HepG2 (cell line): ENCODE data around the gene KRTAP12-2. TPM values are rescaled to one million over a fixed set of nuclear protein-coding genes. Genes with fewer than 3 reads are reported as not detected.

Source experiments
- ATAC-seq: fragments of 200-7000 bp; cut with Tn5 transposase; 3 replicates; pipeline ENCODE4 v1.9.1; 2020; ENCODE audit warnings: mild to moderate bottlenecking, moderate library complexity
- BruUV-seq: library from RNA; stranded (reverse); fragments of 400-500 nt; replicated peaks from 2 replicates; lab custom pipeline; 2021; lab: Mats Ljungman, UMichigan
- CTCF ChIA-PET: fragments of 300-600 bp; formaldehyde crosslinking; extraction: SDS; loops from one replicate; lab custom pipeline; 2021; ENCODE audit warnings: low total read pairs, inconsistent platforms, low intra/inter-chr PET ratio; lab: Yijun Ruan, JAX
- POLR2A ChIA-PET: fragments of 350-600 bp; sonication (Branson Sonifier 250); formaldehyde crosslinking; loops from one replicate; lab custom pipeline; 2020; ENCODE audit warnings: antibody characterized with exemption, inconsistent platforms; lab: Yijun Ruan, JAX
- DNase-seq: peaks from one replicate; pipeline ENCODE4 v3.0.0-alpha.2; 2015; ENCODE audit warnings: low spot score
- FAIRE-seq: peaks from 3 replicates; lab custom pipeline; 2011; peaks lifted over from hg19 to GRCh38; lab: Jason Lieb, UNC
- H2AFZ ChIP-seq: one replicate; pipeline ENCODE4 v1.6.1; 2011; ENCODE audit warnings: low read length, inconsistent platforms
- H3K27ac ChIP-seq: fragments of 300-600 bp; 3 replicates; pipeline ENCODE4 v1.8.0; 2011; ENCODE audit warnings: mixed run types, mild to moderate bottlenecking, mixed read lengths, low read length, inconsistent platforms; ENCODE audit not compliant: insufficient read depth; ENCODE audit errors: extremely low read length
- H3K27me3 ChIP-seq, 2 experiments: fragments of 200-600 bp in 1 of 2; 2 replicates in 1 of 2; 3 replicates in 1 of 2; pipeline versions ENCODE4 v1.6.0 to v1.8.0; 2011; ENCODE audit warnings: low read length in 2 of 2, mild to moderate bottlenecking in 2 of 2, moderate library complexity in 2 of 2, inconsistent platforms in 1 of 2; ENCODE audit not compliant: insufficient read depth in 2 of 2, control insufficient read depth in 1 of 2
- H3K36me3 ChIP-seq, 2 experiments: fragments of 200-600 bp in 1 of 2; replicated peaks in 1 of 2; 2 replicates in 1 of 2; 3 replicates in 1 of 2; pipeline versions ENCODE4 v1.5.1 to v1.8.0; 2011; ENCODE audit warnings: low read length in 2 of 2, inconsistent platforms in 1 of 2; ENCODE audit not compliant: insufficient read depth in 2 of 2, control insufficient read depth in 1 of 2
- H3K4me1 ChIP-seq: 2 replicates; pipeline ENCODE4 v1.5.1; 2012; ENCODE audit warnings: low read length, inconsistent platforms; ENCODE audit not compliant: insufficient read depth
- H3K4me2 ChIP-seq: 2 replicates; pipeline ENCODE4 v1.6.0; 2011; ENCODE audit warnings: low read depth, low read length, inconsistent platforms
- H3K4me3 ChIP-seq, 3 experiments: fragments of 200-600 bp in 1 of 3; sonication (generic), shearing (Covaris generic) in 1 of 3; replicated peaks in 1 of 3; 2 replicates each; pipeline ENCODE4 v1.5.1; 2011 to 2016; ENCODE audit warnings: low read length in 3 of 3, inconsistent platforms in 2 of 3, low read depth in 2 of 3, mild to moderate bottlenecking in 2 of 3, control low read depth in 1 of 3, mixed read lengths in 1 of 3; ENCODE audit not compliant: insufficient read depth in 1 of 3
- H3K79me2 ChIP-seq: one replicate; pipeline ENCODE4 v1.6.1; 2011; ENCODE audit warnings: low read length, inconsistent platforms; ENCODE audit not compliant: insufficient read depth
- H3K9ac ChIP-seq: 2 replicates; pipeline ENCODE4 v1.6.0; 2011; ENCODE audit warnings: mild to moderate bottlenecking, low read depth, low read length, inconsistent platforms; ENCODE audit not compliant: insufficient read depth
- H3K9me3 ChIP-seq: 2 replicates; pipeline ENCODE4 v1.5.1; 2012; ENCODE audit warnings: mild to moderate bottlenecking, low read length
- H4K20me1 ChIP-seq: 2 replicates; pipeline ENCODE4 v1.6.0; 2011; ENCODE audit warnings: inconsistent platforms, mild to moderate bottlenecking, low read length, moderate library complexity; ENCODE audit not compliant: insufficient read depth
- ATF7-NPFF ChIP-seq: sonication (generic); formaldehyde crosslinking; IDR thresholded peaks from 2 replicates; pipeline ENCODE4 v1.8.1; 2023; ENCODE audit warnings: mild to moderate bottlenecking, low read depth, missing genetic modification reagents, moderate library complexity
- KDM3A ChIP-seq: IDR thresholded peaks from 2 replicates; pipeline ENCODE4 v1.6.1; 2018; ENCODE audit warnings: low read depth, missing compliant biosample characterization
- RXRB ChIP-seq: IDR thresholded peaks from 2 replicates; pipeline ENCODE4 v1.6.1; 2016; ENCODE audit warnings: borderline replicate concordance, missing genetic modification reagents, missing compliant biosample characterization
- SRSF1 ChIP-seq: fragments of 200-400 bp; formaldehyde crosslinking; optimal IDR thresholded peaks from 2 replicates; pipeline ENCODE3; 2017; ENCODE audit warnings: mild to moderate bottlenecking, low read depth, low read length, moderate library complexity
- TEF ChIP-seq: sonication (generic); formaldehyde crosslinking; IDR thresholded peaks from 2 replicates; pipeline ENCODE4 v1.5.0; 2020; ENCODE audit warnings: missing genetic modification reagents
- ZFX ChIP-seq: sonication (generic); formaldehyde crosslinking; IDR thresholded peaks from 2 replicates; pipeline ENCODE4 v1.4.0; 2020; ENCODE audit warnings: mild to moderate bottlenecking, low read depth, missing genetic modification reagents, moderate library complexity
- ZHX2 ChIP-seq, 2 experiments: sonication (generic) in 1 of 2; formaldehyde crosslinking in 1 of 2; IDR thresholded peaks; 2 replicates each; pipeline versions ENCODE4 v1.6.1 to v1.9.0; 2014 to 2022; ENCODE audit warnings: antibody characterized with exemption in 1 of 2, borderline replicate concordance in 1 of 2, inconsistent platforms in 1 of 2, low read depth in 1 of 2, missing genetic modification reagents in 1 of 2
- ZNF3 ChIP-seq: IDR thresholded peaks from 2 replicates; pipeline ENCODE4 v1.7.0; 2017; ENCODE audit warnings: inconsistent platforms
- ZNF326 ChIP-seq: sonication (generic); formaldehyde crosslinking; IDR thresholded peaks from 2 replicates; pipeline ENCODE4 v1.4.0; 2020; ENCODE audit warnings: missing genetic modification reagents, borderline replicate concordance
- WGBS: methylation state at CpG from one replicate; pipeline ENCODE4 v1.1.6; 2017; ENCODE audit warnings: low lambda C conversion rate; 5-methylcytosine and 5-hydroxymethylcytosine counted together
- in situ Hi-C: cut with HindIII; loops from 2 replicates; pipeline ENCODE4 v1.10.0; 2017; ENCODE audit warnings: low pct_unique_long_range_greater_than_20kb; ENCODE audit not compliant: extremely low pct_ligation_motif_present
- intact Hi-C: fragments of 100-400 bp; cut with micrococcal nuclease; formaldehyde crosslinking; loops from one replicate; pipeline ENCODE4 v1.10.0; 2022; ENCODE audit not compliant: unreplicated experiment
- polyA plus RNA-seq, 8 experiments: library from polyadenylated mRNA; depleted of rRNA in 3 of 8; stranded (reverse) in 7 of 8; unstranded in 1 of 8; fragments of >200 nt; fragmentation: Illumina TruSeq in 4 of 8; extraction: Trizol in 4 of 8; gene quantifications; 2 replicates each; pipeline versions ENCODE4 v1.2.1 to v1.2.3, GENCODE V29; 2011 to 2016; ENCODE audit warnings: low read depth in 4 of 8, missing spikeins in 1 of 8, mixed read lengths in 1 of 8; ENCODE audit not compliant: insufficient read depth in 1 of 8
- total RNA-seq, 5 experiments: library from RNA; depleted of rRNA; stranded (reverse); fragments of >200 nt; fragmentation: Illumina TruSeq; extraction: Trizol; gene quantifications; 2 replicates each; pipeline ENCODE4 v1.2.3, GENCODE V29; 2016; ENCODE audit warnings: low read depth in 1 of 5
- TF ChIP-seq, protein P1 (sequence below): sonication (generic); formaldehyde crosslinking; conservative IDR thresholded peaks from 2 replicates; pipeline ENCODE4 v1.8.0; 2022; ENCODE audit warnings: missing genetic modification reagents
- TF ChIP-seq, protein P2 (sequence below): sonication (generic); formaldehyde crosslinking; IDR thresholded peaks from 2 replicates; pipeline ENCODE4 v1.8.0; 2022; ENCODE audit warnings: mild to moderate bottlenecking, missing genetic modification reagents, moderate library complexity
- TF ChIP-seq, protein P3 (sequence below): sonication (generic); formaldehyde crosslinking; IDR thresholded peaks from 2 replicates; pipeline ENCODE4 v1.4.0; 2020; ENCODE audit warnings: missing genetic modification reagents, mild to moderate bottlenecking, borderline replicate concordance

Gene KRTAP12-2
- total and polyA plus RNA-seq, 2 of the 13 experiments (the other 11 are each of a cell fraction or from before 2014, with no cell fraction given), result not detected

GRCh38 chr21:44658541-44658910 lies 8.2 kb downstream of the KRTAP12-2 start:
- in situ Hi-C loops (no loop called here), intact Hi-C loops (no loop called here)
- Histone ChIP-seq H4K20me1 (no peaks in the 10 kb centered on the region), H3K27ac (no peak overlapping the region), H3K4me2 (no peak overlapping the region), H3K4me1 (peaks cover 9% of the 10 kb centered on the region; the same call in 1 of the 2 replicates), H3K79me2 (no peaks in the 10 kb centered on the region), H3K27me3 (peaks cover 3 to 9% of the 10 kb centered on the region in 2 experiments; a peak in 2 of 5 replicates), H3K9me3 (peaks cover 4% of the 10 kb centered on the region; the same call in 1 of the 2 replicates), H3K4me3 (no peak overlapping the region), H3K36me3 (no peaks in the 10 kb centered on the region), H2AFZ (no peak overlapping the region), H3K9ac (no peak overlapping the region)
- no peak for ATAC-seq
- ChIA-PET POLR2A (no interaction called here), CTCF (no interaction called here)
- FAIRE-seq, result no peak
- BruUV-seq, result no TSS peak
- no peak for DNase-seq
- WGBS, result 39% methylated on average over 5 of the region's 5 CpGs
- TF ChIP-seq, protein P1, sequence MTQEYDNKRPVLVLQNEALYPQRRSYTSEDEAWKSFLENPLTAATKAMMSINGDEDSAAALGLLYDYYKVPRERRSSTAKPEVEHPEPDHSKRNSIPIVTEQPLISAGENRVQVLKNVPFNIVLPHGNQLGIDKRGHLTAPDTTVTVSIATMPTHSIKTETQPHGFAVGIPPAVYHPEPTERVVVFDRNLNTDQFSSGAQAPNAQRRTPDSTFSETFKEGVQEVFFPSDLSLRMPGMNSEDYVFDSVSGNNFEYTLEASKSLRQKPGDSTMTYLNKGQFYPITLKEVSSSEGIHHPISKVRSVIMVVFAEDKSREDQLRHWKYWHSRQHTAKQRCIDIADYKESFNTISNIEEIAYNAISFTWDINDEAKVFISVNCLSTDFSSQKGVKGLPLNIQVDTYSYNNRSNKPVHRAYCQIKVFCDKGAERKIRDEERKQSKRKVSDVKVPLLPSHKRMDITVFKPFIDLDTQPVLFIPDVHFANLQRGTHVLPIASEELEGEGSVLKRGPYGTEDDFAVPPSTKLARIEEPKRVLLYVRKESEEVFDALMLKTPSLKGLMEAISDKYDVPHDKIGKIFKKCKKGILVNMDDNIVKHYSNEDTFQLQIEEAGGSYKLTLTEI (CRISPR knock-in tag), result no peak
- TF ChIP-seq TEF (CRISPR knock-in tag) (no peak), ZNF3 (no peak), KDM3A (CRISPR knock-in tag) (no peak), RXRB (no peak), SRSF1 (no peak), ZFX (CRISPR knock-in tag) (no peak), ZHX2 (IDR thresholded peaks at IDR 0.05; ENCODE audit: low read depth) (no peak), ZHX2 (CRISPR knock-in tag; IDR thresholded peaks at IDR 0.05; ENCODE audit: borderline replicate concordance) (no peak), ATF7-NPFF (CRISPR knock-in tag) (no peak), ZNF326 (no peak)
- TF ChIP-seq, protein P2, sequence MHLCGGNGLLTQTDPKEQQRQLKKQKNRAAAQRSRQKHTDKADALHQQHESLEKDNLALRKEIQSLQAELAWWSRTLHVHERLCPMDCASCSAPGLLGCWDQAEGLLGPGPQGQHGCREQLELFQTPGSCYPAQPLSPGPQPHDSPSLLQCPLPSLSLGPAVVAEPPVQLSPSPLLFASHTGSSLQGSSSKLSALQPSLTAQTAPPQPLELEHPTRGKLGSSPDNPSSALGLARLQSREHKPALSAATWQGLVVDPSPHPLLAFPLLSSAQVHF, result no peak
- TF ChIP-seq, protein P3, sequence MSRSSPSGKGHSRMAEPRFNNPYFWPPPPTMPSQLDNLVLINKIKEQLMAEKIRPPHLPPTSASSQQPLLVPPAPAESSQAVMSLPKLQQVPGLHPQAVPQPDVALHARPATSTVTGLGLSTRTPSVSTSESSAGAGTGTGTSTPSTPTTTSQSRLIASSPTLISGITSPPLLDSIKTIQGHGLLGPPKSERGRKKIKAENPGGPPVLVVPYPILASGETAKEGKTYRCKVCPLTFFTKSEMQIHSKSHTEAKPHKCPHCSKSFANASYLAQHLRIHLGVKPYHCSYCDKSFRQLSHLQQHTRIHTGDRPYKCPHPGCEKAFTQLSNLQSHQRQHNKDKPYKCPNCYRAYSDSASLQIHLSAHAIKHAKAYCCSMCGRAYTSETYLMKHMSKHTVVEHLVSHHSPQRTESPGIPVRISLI, result no peak
